Upper lobe of left lung (tissue), 4 donors: Measurements from ENCODE around the gene FARP1.

Source experiments
- CTCF ChIP-seq, 6 experiments: fragments of 450-650 bp in 4 of 6; fragments of 200-600 bp in 2 of 6; sonication (generic) in 2 of 6; IDR thresholded peaks; one replicate each; pipeline ENCODE4 v1.5.1; 2016 to 2019; ENCODE audit warnings: antibody characterized with exemption in 6 of 6
- POLR2A ChIP-seq, 4 donors: fragments of 450-650 bp; IDR thresholded peaks; one replicate each; pipeline ENCODE4 v1.5.1; 2016 to 2017; ENCODE audit warnings: antibody characterized with exemption in 4 of 4, mild to moderate bottlenecking in 2 of 4

GRCh38 chr13:98429081-98429480 is 286.2 kb downstream of the FARP1 start:
- no peak for TF ChIP-seq CTCF (IDR thresholded peaks at IDR 0.05)
- TF ChIP-seq POLR2A (IDR thresholded peaks at IDR 0.05): no peak
